Fibroblast of mammary gland (primary cell): ENCODE measurements around the gene PPFIA2.

ENCODE experiments used
- DNase-seq: peaks from one replicate; pipeline ENCODE4 v3.0.0-alpha.2; 2010; ENCODE audit warnings: low read depth
- H3K4me3 ChIP-seq: 2 replicates; pipeline ENCODE4 v1.5.1; 2011; ENCODE audit warnings: low read depth, mild to moderate bottlenecking, low read length, moderate library complexity; ENCODE audit not compliant: control insufficient read depth
- CTCF ChIP-seq: conservative IDR thresholded peaks from 2 replicates; pipeline ENCODE4 v1.5.1; 2011; ENCODE audit warnings: low read depth, low read length, inconsistent platforms; ENCODE audit not compliant: control insufficient read depth, insufficient read depth

Gene PPFIA2

GRCh38 chr12:81441629-81442028, 317.5 kb downstream of the PPFIA2 start:
- no peak for TF ChIP-seq CTCF
- H3K4me3 ChIP-seq = no peak overlapping the region
- no peak for DNase-seq

- TF ChIP-seq CTCF = no peak
Measured at GRCh38 chr12:81440001-81440400, 319.1 kb downstream of the PPFIA2 start.

GRCh38 chr12:81439344-81439743, 319.8 kb downstream of the PPFIA2 start:
- no peak for DNase-seq
- H3K4me3 ChIP-seq = no peak overlapping the region
- no peak for TF ChIP-seq CTCF

More at GRCh38 chr12:81440001-81440400, 319.1 kb downstream of the PPFIA2 start:
- no peak overlapping the region for H3K4me3 ChIP-seq
- DNase-seq = no peak

GRCh38 chr12:81417056-81417455, 342.1 kb downstream of the PPFIA2 start:
- no peak for TF ChIP-seq CTCF
- no peak overlapping the region for H3K4me3 ChIP-seq
- DNase-seq = no peak

- no peak overlapping the region for H3K4me3 ChIP-seq
- no peak for DNase-seq
- no peak for TF ChIP-seq CTCF
Measured at GRCh38 chr12:81416571-81416970, 342.6 kb downstream of the PPFIA2 start.

- TF ChIP-seq CTCF = no peak
- no peak overlapping the region for H3K4me3 ChIP-seq
- DNase-seq = no peak
Measured at GRCh38 chr12:81414441-81414840, 344.7 kb downstream of the PPFIA2 start.

- no peak overlapping the region for H3K4me3 ChIP-seq
- no peak for TF ChIP-seq CTCF
- no peak for DNase-seq
Measured at GRCh38 chr12:81412940-81413339, 346.2 kb downstream of the PPFIA2 start.
